Anterior cingulate cortex (tissue), 58 donors: ENCODE measurements around the gene ITGA1.
"Not testable (repeated sequence)": the region's sequence is repeated elsewhere in the genome, so short reads cannot be mapped to it uniquely, and the experiment has no call there.

Experiments
- DNase-seq, 58 donors: peaks; one replicate each; lab custom pipeline; 2025; lab: John Stamatoyannopoulos, UW

Gene ITGA1

GRCh38 chr5:52799983-52800393 lies 12.3 kb downstream of the ITGA1 start:
- DNase-seq, result peak; percentile 52 to 97 (median 90)

- DNase-seq, result peak in 31 of 58 donors; percentile 17 to 75 (median 42)
Measured at GRCh38 chr5:52800394-52801213, 12.9 kb downstream of the ITGA1 start.

DNA sequence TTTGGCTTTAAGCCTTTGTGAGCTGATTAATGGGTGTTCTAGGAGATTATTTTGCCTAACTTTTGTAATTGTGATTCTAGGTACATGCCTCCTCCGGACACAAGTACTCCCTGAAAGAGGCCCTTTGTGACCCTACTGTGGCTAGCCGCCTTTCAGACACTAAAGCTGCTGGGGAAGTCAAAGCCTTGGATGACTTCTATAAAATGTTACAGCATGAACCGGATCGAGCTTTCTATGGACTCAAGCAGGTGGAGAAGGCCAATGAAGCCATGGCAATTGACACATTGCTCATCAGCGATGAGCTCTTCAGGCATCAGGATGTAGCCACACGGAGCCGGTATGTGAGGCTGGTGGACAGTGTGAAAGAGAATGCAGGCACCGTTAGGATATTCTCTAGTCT lies 13.6 kb downstream of the ITGA1 start:
- DNase-seq, result peak in 3 of 58 donors; percentile 1 to 15 (median 4)

- no peak for DNase-seq
Measured at GRCh38 chr5:52802272-52802973, 14.7 kb downstream of the ITGA1 start.

DNA sequence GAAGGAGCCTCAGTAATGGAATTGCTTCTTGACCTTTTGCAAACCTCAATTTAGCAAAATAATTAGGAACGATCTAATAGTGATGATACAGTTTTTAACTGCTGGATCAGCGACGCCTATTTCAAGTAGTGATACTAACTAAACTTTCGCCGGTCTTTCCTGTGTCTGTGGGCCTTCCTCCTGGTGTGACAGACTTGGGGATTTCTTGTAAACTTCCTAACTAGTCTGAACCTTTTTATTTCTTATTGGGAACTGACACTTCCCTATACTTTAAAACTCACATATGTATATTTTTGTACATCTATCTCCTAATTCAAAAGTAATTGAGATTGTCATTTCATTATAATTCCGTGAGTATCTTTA lies 15.2 kb downstream of the ITGA1 start:
- DNase-seq, result no peak

GRCh38 chr5:52804387-52804791 lies 16.7 kb downstream of the ITGA1 start:
- DNase-seq, result no peak

DNA sequence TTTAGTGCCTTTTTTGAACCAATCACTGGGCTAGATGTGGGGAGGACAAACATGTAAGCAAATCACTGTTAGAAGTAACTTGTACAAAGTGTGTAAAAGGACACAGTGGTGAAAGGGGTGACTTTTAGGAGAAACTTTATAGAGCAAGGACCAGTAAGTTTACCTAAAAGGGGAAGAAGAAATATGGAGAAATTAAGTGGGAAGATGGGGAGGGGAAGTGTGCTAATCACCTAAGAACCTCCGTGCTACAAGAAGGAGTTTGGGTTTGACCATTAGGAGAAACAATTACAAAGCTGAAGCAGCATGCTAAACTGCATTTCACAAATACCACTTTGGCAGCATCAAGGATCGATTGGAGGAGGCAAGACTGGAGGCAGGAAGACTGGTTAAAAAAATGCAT lies 17.3 kb downstream of the ITGA1 start:
- no peak for DNase-seq

DNA sequence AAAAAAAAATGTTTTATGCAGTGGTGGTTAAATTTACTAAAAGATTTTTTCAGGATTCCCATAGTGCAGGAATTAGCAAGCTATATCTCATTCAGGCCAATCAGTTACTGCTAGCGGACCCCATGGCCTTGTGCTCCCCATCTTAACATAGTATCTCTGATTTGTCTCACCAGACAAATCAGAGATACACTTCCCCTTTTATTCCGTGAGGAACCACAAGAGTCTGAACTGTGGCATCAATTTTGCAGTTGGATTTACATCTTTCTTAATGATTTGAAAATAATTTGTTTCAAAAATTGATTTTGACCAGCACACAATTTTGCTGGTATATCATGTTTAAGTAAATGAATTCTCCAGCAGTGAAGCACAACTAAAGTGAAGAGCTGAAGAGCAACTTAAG lies 17.9 kb downstream of the ITGA1 start:
- no peak for DNase-seq

GRCh38 chr5:52807037-52807436 lies 19.3 kb downstream of the ITGA1 start:
- DNase-seq, result no peak

GRCh38 chr5:52807723-52808122 lies 20.0 kb downstream of the ITGA1 start:
- no peak for DNase-seq

DNA sequence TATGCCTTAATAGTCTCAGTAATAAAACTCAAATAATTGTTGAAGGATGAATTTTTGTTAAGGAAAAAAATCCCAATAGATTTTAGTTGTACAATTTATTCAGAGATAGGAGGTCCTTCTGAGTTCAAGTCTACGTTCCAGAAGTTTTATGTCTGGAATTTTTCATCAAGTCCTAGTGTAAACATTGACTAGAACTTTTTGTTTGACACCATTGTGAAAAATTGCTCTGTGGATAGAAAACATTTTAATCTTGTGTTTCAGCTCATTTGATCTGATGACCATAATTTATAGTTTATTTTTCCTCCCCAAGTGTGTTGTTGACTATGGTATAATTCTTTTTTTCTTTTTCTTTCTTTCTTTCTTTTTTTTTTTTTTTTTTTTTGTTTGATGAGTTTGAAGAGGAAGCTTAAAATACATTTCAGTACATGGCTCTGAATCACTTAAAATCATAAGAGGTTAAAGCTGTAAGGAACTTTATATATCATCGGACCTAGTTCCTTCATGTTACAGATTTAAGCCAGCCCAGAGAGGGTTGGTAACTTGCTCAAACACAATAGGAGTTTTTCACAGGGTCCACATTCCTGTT lies 20.7 kb downstream of the ITGA1 start:
- DNase-seq, result no peak

DNA sequence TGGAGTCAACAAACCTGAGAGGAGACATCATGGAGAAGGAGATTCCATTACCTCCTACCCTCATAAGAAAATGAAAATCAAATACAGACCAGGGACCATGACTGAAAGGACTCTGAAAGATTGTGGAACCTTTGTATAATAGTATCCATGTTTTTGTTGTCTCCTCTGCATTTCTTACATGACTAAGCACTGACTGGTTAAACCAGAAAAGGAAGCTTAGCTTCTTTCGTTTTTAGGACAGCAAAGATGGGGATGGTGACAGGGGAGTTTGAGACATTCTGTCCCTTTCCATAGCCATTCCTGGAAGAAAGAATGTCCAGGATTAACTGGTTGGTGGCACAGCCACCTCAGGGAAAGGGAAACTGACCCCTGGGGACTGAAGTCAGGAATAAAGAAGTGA lies 22.2 kb downstream of the ITGA1 start:
- no peak for DNase-seq

DNA sequence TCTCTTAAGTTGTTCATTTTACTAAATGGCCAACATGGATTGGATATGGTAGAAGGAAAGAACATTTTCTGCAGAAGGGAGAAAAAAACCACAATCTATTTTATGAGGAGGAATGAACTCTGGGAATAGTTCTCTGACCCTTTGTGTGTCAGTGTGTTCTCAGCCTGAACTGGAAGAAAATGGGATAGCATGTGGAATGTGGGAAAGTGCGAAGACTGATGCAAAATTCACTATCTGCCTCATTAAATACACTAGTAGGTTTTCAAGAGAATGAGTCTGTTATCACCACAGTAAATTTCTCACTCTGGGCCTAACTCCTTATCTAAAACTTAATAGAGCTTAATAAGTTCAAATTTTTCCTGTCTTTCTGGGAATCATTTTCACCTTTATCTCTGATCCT lies 22.7 kb downstream of the ITGA1 start:
- no peak for DNase-seq

GRCh38 chr5:52811067-52811749 lies 23.5 kb downstream of the ITGA1 start:
- DNase-seq, result no peak

GRCh38 chr5:52814352-52815148 lies 26.8 kb downstream of the ITGA1 start:
- no peak for DNase-seq

DNA sequence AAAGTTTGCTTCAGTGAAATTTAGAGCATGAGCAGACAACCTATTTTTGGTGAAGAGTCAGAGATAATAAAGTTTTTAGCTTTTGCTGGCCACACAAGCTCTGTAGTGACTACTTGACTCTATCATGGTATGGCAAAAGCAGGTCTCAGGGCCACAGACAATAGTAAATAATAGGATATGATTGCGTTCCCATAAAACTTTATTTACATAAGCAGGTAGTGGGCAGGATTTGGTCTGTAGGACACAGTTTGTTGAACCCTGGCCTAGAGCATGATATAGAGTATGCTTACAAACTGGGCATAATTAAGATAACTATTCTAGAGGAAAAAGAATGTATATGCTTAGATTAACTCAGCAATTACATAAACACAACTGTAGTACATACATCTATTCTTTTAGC lies 30.1 kb downstream of the ITGA1 start:
- no peak for DNase-seq

DNA sequence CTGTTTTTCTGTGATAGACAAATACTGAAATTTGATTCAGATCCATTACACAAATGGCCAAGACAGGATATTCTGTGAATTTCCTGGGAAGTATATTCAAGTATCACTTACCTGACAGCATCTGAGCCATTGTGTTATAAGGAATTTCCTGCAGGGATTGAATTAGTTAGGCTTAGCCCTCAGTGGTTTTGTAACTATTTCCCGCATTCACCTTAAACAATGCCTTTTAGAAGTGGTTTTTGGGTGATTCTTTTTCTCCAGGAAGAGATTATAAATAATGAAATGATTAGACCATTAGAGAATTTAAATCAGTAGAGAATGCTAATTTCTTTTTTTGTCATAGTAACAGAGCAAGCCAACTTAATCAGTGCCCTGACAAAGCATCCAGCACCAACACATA lies 30.6 kb downstream of the ITGA1 start:
- DNase-seq, result no peak

GRCh38 chr5:52818807-52819206 lies 31.1 kb downstream of the ITGA1 start:
- DNase-seq, result not testable (repeated sequence)

- no peak for DNase-seq
Measured at GRCh38 chr5:52821901-52822300, 34.2 kb downstream of the ITGA1 start.

GRCh38 chr5:52822437-52822836 lies 34.7 kb downstream of the ITGA1 start:
- DNase-seq, result peak in 2 of 58 donors; percentile 2 to 22
